OCI-LY1 (cell line): ENCODE data around the gene SLC9A8.

Source experiments
- CTCF ChIP-seq: fragments of 200-600 bp; sonication (generic), shearing (Covaris generic); IDR thresholded peaks from 2 replicates; pipeline ENCODE4 v1.5.1; 2017; ENCODE audit warnings: mild to moderate bottlenecking, antibody characterized with exemption, low read length, moderate library complexity, mixed read lengths
- EZH2 ChIP-seq: fragments of 200-600 bp; sonication (generic), shearing (Covaris generic); IDR thresholded peaks from 2 replicates; pipeline ENCODE4 v1.8.0; 2017; ENCODE audit warnings: borderline replicate concordance, mixed run types, mild to moderate bottlenecking, antibody characterized with exemption, low read length, moderate library complexity, mixed read lengths

GRCh38 chr20:49888212-49889000 lies 75.8 kb downstream of the SLC9A8 start:
- peak; percentile 91 for TF ChIP-seq CTCF
- no peak for TF ChIP-seq EZH2
